ENCODE results near the gene ETV3. TPM values are rescaled to one million over a fixed set of nuclear protein-coding genes. Genes with fewer than 3 reads are reported as not detected.
A peak's percentile ranks its signal among the peaks of the same experiment; 100 is the strongest.

ETV3 gene
- total RNA-seq, 4 donors from 2014 or later = 81.2 to 117 (median 91.0) TPM

DNA sequence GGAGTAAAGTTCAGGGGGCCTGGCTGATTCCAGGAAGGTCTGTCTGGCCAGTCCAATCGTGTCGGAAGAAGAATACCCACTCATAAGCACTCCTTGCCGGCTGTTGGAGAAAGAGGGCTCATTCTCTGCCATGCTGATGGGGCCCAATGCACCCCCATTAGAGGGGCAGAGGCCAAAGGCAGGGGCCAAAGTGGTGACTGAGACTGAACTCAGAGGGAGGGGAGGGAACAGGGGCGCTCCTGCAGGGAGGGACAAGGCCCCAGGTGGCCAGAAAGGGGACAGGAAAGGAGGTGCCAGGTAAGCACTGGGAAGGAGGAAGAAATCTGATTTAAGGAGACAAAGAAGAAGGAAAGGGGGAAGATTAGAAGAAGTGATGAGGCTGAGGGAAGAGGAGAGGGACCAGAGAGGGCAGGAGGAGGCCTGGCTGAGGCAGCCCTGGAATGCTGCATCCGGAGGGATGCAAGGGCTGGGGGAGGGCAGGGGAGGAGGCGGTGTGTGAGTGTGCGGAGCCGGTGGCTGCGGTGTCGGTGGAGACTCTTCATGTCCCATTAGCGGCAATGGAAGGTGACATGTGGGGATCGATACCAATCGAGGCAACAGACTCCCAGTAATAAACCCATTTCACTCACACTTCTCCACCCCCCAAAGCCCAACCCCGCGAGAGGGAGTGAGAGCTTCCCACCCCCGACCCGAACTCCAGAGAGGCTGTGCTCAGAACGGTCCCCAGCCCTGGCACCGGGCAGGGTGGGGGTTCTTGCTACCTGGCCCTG lies 26.6 kb downstream of the ETV3 start:
- WGBS, 2 donors = 72 to 77% methylated on average over 19 of the region's 19 CpGs
- peak in 1 of 2 donors; percentile 74 for DNase-seq (ENCODE audit: low spot score in 2 of 2)
- TF ChIP-seq, protein P1, sequence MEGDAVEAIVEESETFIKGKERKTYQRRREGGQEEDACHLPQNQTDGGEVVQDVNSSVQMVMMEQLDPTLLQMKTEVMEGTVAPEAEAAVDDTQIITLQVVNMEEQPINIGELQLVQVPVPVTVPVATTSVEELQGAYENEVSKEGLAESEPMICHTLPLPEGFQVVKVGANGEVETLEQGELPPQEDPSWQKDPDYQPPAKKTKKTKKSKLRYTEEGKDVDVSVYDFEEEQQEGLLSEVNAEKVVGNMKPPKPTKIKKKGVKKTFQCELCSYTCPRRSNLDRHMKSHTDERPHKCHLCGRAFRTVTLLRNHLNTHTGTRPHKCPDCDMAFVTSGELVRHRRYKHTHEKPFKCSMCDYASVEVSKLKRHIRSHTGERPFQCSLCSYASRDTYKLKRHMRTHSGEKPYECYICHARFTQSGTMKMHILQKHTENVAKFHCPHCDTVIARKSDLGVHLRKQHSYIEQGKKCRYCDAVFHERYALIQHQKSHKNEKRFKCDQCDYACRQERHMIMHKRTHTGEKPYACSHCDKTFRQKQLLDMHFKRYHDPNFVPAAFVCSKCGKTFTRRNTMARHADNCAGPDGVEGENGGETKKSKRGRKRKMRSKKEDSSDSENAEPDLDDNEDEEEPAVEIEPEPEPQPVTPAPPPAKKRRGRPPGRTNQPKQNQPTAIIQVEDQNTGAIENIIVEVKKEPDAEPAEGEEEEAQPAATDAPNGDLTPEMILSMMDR (IDR thresholded peaks at IDR 0.05) = no peak
- no peak for TF ChIP-seq POLR2A (IDR thresholded peaks at IDR 0.05)
- no peak overlapping the region for H3K4me3 ChIP-seq (ENCODE audit: low read depth, poor library complexity, severe bottlenecking)
- intact Hi-C loops (cut with DNase I; ENCODE audit: low total_unique reads) = no loop called here

DNA sequence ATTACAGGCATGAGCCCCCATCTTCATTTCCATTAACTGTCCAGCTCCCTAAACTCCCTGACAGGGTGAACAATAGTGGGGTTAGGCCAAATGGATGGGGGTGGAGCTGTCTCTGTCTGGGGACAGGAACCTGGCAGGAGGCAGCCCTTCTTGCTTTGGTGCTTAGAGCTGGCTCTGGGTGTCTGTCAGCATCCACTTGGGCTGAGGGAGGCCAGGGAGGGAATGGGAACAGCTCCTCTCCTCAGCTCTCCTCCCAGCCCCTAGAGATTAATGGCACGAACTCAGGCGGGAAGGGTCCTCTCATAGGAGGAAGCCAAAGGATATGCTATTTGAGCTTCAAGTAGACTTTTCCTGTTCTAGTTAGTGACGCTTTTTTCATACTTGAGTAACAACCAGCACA lies 27.5 kb downstream of the ETV3 start:
- 73 to 94% methylated on average over 3 of the region's 3 CpGs for WGBS, 2 donors
- no peak overlapping the region for H3K4me3 ChIP-seq (ENCODE audit: low read depth, poor library complexity, severe bottlenecking)
- intact Hi-C loops (cut with DNase I; ENCODE audit: low total_unique reads) = no loop called here
- peak in 1 of 2 donors; percentile 64 for DNase-seq (ENCODE audit: low spot score in 2 of 2)
- no peak for TF ChIP-seq POLR2A (IDR thresholded peaks at IDR 0.05)
- TF ChIP-seq, protein P1 (IDR thresholded peaks at IDR 0.05) = no peak

DNA sequence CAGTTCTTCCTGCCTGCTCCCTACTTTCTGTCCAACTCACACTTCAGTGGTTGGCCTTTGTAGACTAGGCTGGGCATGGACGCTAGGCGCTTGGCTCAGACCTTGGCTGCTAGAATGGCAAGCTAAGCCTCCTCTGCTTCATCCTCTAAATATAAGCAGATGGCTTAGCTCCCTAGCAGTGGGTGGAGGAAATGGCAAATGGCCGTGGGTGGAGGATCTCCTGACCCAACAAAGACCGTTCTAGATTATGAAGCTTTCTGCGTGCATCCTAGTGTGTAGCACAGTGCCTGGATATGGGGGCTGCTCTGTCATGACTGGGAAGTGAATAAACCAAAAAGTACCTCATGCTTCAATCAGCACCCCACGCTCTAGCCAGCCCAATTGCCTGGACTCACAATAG lies 28.2 kb downstream of the ETV3 start:
- no peak for TF ChIP-seq POLR2A (IDR thresholded peaks at IDR 0.05)
- TF ChIP-seq, protein P1 (IDR thresholded peaks at IDR 0.05) = no peak
- 61 to 62% methylated on average over 6 of the region's 6 CpGs for WGBS, 2 donors
- intact Hi-C loops (cut with DNase I; ENCODE audit: low total_unique reads) = no loop called here
- DNase-seq (ENCODE audit: low spot score in 2 of 2) = peak in 1 of 2 donors; percentile 53
- no peak overlapping the region for H3K4me3 ChIP-seq (ENCODE audit: low read depth, poor library complexity, severe bottlenecking)

DNA sequence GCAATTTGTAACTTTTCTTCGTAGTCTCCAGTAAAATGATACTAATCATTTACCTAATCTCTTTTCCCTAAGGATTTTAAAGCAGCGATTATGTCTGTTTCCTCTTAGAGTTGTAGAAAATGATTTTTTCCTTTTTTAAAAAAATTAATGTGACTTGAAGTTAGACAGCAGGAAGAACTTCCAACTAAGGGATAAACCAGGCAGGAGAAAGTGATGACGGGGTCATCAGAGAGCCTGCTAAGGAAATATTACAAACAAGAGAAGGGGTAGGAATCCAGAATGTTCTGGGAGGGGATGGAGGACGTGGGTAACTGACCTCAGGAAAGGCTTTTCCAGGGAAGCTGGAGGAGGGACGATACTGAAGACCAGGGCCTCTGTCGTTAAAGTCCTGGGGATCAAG lies 29.7 kb downstream of the ETV3 start:
- intact Hi-C loops (cut with DNase I; ENCODE audit: low total_unique reads) = no loop called here
- WGBS, 2 donors = 80% methylated on average over 6 of the region's 6 CpGs
- TF ChIP-seq POLR2A (IDR thresholded peaks at IDR 0.05) = no peak
- TF ChIP-seq, protein P1 (IDR thresholded peaks at IDR 0.05) = no peak

DNA sequence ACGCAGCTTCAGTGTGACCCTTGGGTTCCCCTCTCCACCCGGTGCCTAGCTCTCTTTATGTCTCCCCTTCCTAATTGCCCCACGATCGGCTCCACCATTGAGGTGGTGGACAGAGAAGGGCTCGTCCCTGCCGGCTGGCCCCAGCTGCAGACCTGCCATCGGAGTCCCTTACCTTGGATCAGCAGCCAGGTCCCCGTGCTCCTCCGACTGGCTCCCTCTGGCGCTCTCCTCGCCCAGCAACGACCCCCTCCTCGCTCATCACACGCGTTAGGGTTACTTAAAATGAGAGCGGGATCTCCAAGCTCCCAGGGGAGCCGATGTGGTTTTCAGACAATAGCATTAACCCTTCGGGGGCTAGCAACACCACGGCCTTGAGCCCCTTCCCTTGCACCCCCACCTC lies 30.5 kb downstream of the ETV3 start:
- 52 to 62% methylated on average over 19 of the region's 19 CpGs for WGBS, 2 donors
- intact Hi-C loops (cut with DNase I; ENCODE audit: low total_unique reads) = no loop called here

More for the DNA sequence above, 29.7 kb downstream of the ETV3 start:
- no peak overlapping the region for H3K4me3 ChIP-seq (ENCODE audit: low read depth, poor library complexity, severe bottlenecking)
- DNase-seq (ENCODE audit: low spot score in 2 of 2) = peak in 1 of 2 donors; percentile 43

More for the DNA sequence above, 30.5 kb downstream of the ETV3 start:
- TF ChIP-seq POLR2A (IDR thresholded peaks at IDR 0.05) = no peak
- TF ChIP-seq, protein P1 (IDR thresholded peaks at IDR 0.05) = no peak
- peak in 1 of 2 donors; percentile 74 for DNase-seq (ENCODE audit: low spot score in 2 of 2)
- H3K4me3 ChIP-seq (ENCODE audit: low read depth, poor library complexity, severe bottlenecking) = no peak overlapping the region
